Ovary (tissue), 9 donors: ENCODE measurements around the gene PPTC7. TPM values are rescaled to one million over a fixed set of nuclear protein-coding genes. Genes with fewer than 3 reads are reported as not detected.
"Not testable (repeated sequence)": the region's sequence is repeated elsewhere in the genome, so short reads cannot be mapped to it uniquely, and the experiment has no call there.

Experiments used
- DNase-seq, 5 donors: peaks; one replicate each; pipeline ENCODE4 v3.0.0-alpha.2; 2019 to 2020
- H3K27ac ChIP-seq, 2 donors: fragments of 200-600 bp; one replicate each; pipeline versions ENCODE4 v1.5.1 to v1.8.0; 2019 to 2022
- H3K27me3 ChIP-seq: fragments of 200-600 bp; one replicate; pipeline ENCODE4 v1.8.0; 2022
- H3K36me3 ChIP-seq: fragments of 200-600 bp; sonication (generic); one replicate; pipeline ENCODE4 v1.5.1; 2019
- H3K4me1 ChIP-seq: one replicate; pipeline ENCODE4 v1.8.1; 2013; ENCODE audit warnings: mild to moderate bottlenecking, moderate library complexity; ENCODE audit not compliant: insufficient read depth
- H3K4me3 ChIP-seq: fragments of 200-600 bp; sonication (generic); one replicate; pipeline ENCODE4 v1.5.1; 2017
- H3K9me3 ChIP-seq, 2 donors: fragments of 200-600 bp in 1 of 2; sonication (generic) in 1 of 2; one replicate each; pipeline versions ENCODE4 v1.5.1 to v1.8.1; 2013 to 2019; ENCODE audit warnings: mild to moderate bottlenecking in 1 of 2, moderate library complexity in 1 of 2
- CTCF ChIP-seq, 3 donors: fragments of 450-650 bp in 2 of 3; fragments of 200-600 bp in 1 of 3; IDR thresholded peaks; one replicate each; pipeline versions ENCODE4 v1.5.1 to v1.8.0; 2016 to 2022; ENCODE audit warnings: antibody characterized with exemption in 3 of 3, mild to moderate bottlenecking in 1 of 3
- EP300 ChIP-seq: sonication (generic); formaldehyde crosslinking; IDR thresholded peaks from one replicate; pipeline ENCODE4 v1.6.1; 2017; ENCODE audit warnings: antibody characterized with exemption
- POLR2A ChIP-seq: fragments of 450-650 bp; IDR thresholded peaks from one replicate; pipeline ENCODE4 v1.6.1; 2017; ENCODE audit warnings: antibody characterized with exemption, mild to moderate bottlenecking, moderate library complexity
- WGBS, 3 donors: extraction: QIAGEN DNeasy Blood & Tissue Kit in 1 of 3; methylation state at CpG; one replicate each; pipeline versions ENCODE4 v1.1.5 to v1.1.7; 2013 to 2017; 5-methylcytosine and 5-hydroxymethylcytosine counted together
- intact Hi-C, 4 donors: fragments of 100-400 bp; cut with DNase I; formaldehyde crosslinking; loops; one replicate each; pipeline versions ENCODE4 v1.11.0 to v1.15.1; 2022 to 2023
- polyA plus RNA-seq, 2 donors: library from polyadenylated mRNA; stranded (reverse); fragments of 200-250 nt in 1 of 2; fragments of 350-450 nt in 1 of 2; fragmentation: Illumina TruSeq in 1 of 2; extraction: RNeasy Lipid Tissue Mini Kit (QIAGEN cat#74804) in 1 of 2; gene quantifications; one replicate each; pipeline ENCODE4 v1.2.3, GENCODE V29; 2013 to 2014
- total RNA-seq, 7 donors: library from RNA; depleted of rRNA in 2 of 7; stranded (reverse); fragments of >200 nt in 2 of 7; fragmentation: NEBNext Ultra II Directional in 3 of 7; extraction: Animal tissue kit (Norgen Biotek cat#: 25700) in 3 of 7; gene quantifications; one replicate each; pipeline versions ENCODE4 v1.1.0 to v1.2.4, GENCODE V29; 2016 to 2023
- donor health status: DM: no; HTN: no; CAD: no; lungs with moderate emphysema.
- donor health status: DM: no; HTN: no; CAD: no.
- donor health status: Bipolar disorder and iron deficiency.
- donor health status: DM: yes; HTN: yes; CAD: no.
- donor health status: DM: no; HTN: no; CAD: no.
- donor health status: DM: yes; HTN: yes; CAD: no.

The PPTC7 gene
- total and polyA plus RNA-seq, 9 donors, result 10.0 to 25.5 (median 19.2) TPM

- no peak for DNase-seq
- intact Hi-C loops, result no loop called here
- Histone ChIP-seq H3K27me3 (no peaks in the 10 kb centered on the region), H3K9me3 (no peaks in the 10 kb centered on the region), H3K27ac (peak overlapping the region in 1 of 2 donors; percentile 40), H3K36me3 (no peaks in the 10 kb centered on the region), H3K4me3 (no peak overlapping the region), H3K4me1 (peaks cover 2% of the 10 kb centered on the region)
- no peak for TF ChIP-seq EP300
- no peak for TF ChIP-seq CTCF (IDR thresholded peaks at IDR 0.05)
- TF ChIP-seq POLR2A, result no peak
- 76 to 86% (median 77%) methylated on average over 8 of the region's 8 CpGs for WGBS, 3 donors
Measured at GRCh38 chr12:110606253-110606611, 23.1 kb upstream of the PPTC7 start.

GRCh38 chr12:110602085-110602814, 19.1 kb upstream of the PPTC7 start:
- intact Hi-C loops, result loop anchor here (2.0 to 5.0 kb wide), 4 partner anchors 55 to 150 kb away; partner anchors contain the start of genes ARPC3 (in 1 of the 4), FAM216A (in 1 of the 4) and GPN3 (in 1 of the 4)
- not testable (repeated sequence) for H3K27me3 ChIP-seq, H3K4me3 ChIP-seq, H3K9me3 ChIP-seq, H3K27ac ChIP-seq, H3K4me1 ChIP-seq, DNase-seq, H3K36me3 ChIP-seq
- peak; percentile 29 to 59 (median 56) for TF ChIP-seq CTCF (IDR thresholded peaks at IDR 0.05)
- WGBS, 3 donors, result 56 to 64% (median 60%) methylated on average over 14 of the region's 14 CpGs

GRCh38 chr12:110600254-110600653, 17.1 kb upstream of the PPTC7 start:
- no peak for DNase-seq
- H3K36me3 ChIP-seq, result no peaks in the 10 kb centered on the region
- TF ChIP-seq CTCF (IDR thresholded peaks at IDR 0.05) (peak in 2 of 3 donors; percentile 66 to 82), EP300 (no peak)
- 9 to 25% (median 9%) methylated on average over 4 of the region's 4 CpGs for WGBS, 3 donors
- intact Hi-C loops, result loop anchor here in 3 of 4 donors (2.0 to 5.0 kb wide), 5 partner anchors 53 to 148 kb away; partner anchors contain the start of genes ARPC3 (in 1 of the 3), FAM216A (in 1 of the 3) and GPN3 (in 1 of the 3)
- no peaks in the 10 kb centered on the region for H3K9me3 ChIP-seq
- peaks cover 2% of the 10 kb centered on the region for H3K4me1 ChIP-seq
- H3K27me3 ChIP-seq, result no peaks in the 10 kb centered on the region
- no peak overlapping the region for H3K27ac ChIP-seq
- no peak overlapping the region for H3K4me3 ChIP-seq

- Histone ChIP-seq H3K36me3 (no peaks in the 10 kb centered on the region), H3K4me1 (no peaks in the 10 kb centered on the region), H3K9me3 (no peaks in the 10 kb centered on the region), H3K4me3 (no peak overlapping the region), H3K27me3 (no peaks in the 10 kb centered on the region), H3K27ac (no peak overlapping the region)
- 84 to 93% (median 85%) methylated on average over 4 of the region's 4 CpGs for WGBS, 3 donors
- TF ChIP-seq CTCF (IDR thresholded peaks at IDR 0.05) (no peak), EP300 (no peak), POLR2A (no peak)
- no peak for DNase-seq
- intact Hi-C loops, result loop anchor here in 3 of 4 donors (5.0 to 10.0 kb wide), 3 partner anchors 55 to 147 kb away; partner anchors contain the start of gene ARPC3 (in 1 of the 3)
Measured at GRCh38 chr12:110599334-110599733, 16.2 kb upstream of the PPTC7 start.
